Trophoblast cell (in vitro differentiated cells and primary cell): ENCODE results near the gene CBLIF.

ENCODE experiments used
- DNase-seq, 2 donors: peaks; one replicate each; pipeline ENCODE4 v3.0.0-alpha.2; 2016
- H2AFZ ChIP-seq: 2 replicates; pipeline ENCODE4 v1.6.1; 2013; ENCODE audit warnings: low read length, moderate library complexity, mild to moderate bottlenecking; ENCODE audit not compliant: insufficient read depth, poor library complexity
- H2AK5ac ChIP-seq: 2 replicates; pipeline ENCODE4 v1.6.1; 2013; ENCODE audit warnings: mild to moderate bottlenecking, low read length
- H2BK120ac ChIP-seq: 2 replicates; pipeline ENCODE4 v1.6.1; 2013; ENCODE audit warnings: low read length, mild to moderate bottlenecking, moderate library complexity; ENCODE audit not compliant: insufficient read depth, poor library complexity
- H2BK12ac ChIP-seq: 2 replicates; pipeline ENCODE4 v1.6.1; 2013; ENCODE audit warnings: mild to moderate bottlenecking, low read length, moderate library complexity
- H2BK5ac ChIP-seq: 2 replicates; pipeline ENCODE4 v1.6.1; 2013; ENCODE audit warnings: low read length, low read depth, moderate library complexity, mild to moderate bottlenecking; ENCODE audit not compliant: poor library complexity
- H3K14ac ChIP-seq: 2 replicates; pipeline ENCODE4 v1.6.1; 2013; ENCODE audit warnings: mild to moderate bottlenecking, low read length
- H3K18ac ChIP-seq: 2 replicates; pipeline ENCODE4 v1.6.1; 2013; ENCODE audit warnings: mild to moderate bottlenecking, low read length
- H3K23ac ChIP-seq: 2 replicates; pipeline ENCODE4 v1.6.1; 2013; ENCODE audit warnings: low read length
- H3K27ac ChIP-seq: 2 replicates; pipeline ENCODE4 v1.5.1; 2013; ENCODE audit warnings: low read depth, mild to moderate bottlenecking, inconsistent platforms, low read length, moderate library complexity
- H3K27me3 ChIP-seq: 2 replicates; pipeline ENCODE4 v1.6.1; 2013; ENCODE audit warnings: inconsistent platforms, mild to moderate bottlenecking, low read length, moderate library complexity; ENCODE audit not compliant: insufficient read depth
- H3K36me3 ChIP-seq, 2 experiments: 1 replicate in 1 of 2; 2 replicates in 1 of 2; pipeline ENCODE4 v1.6.1; 2013; ENCODE audit warnings: low read length in 2 of 2, mild to moderate bottlenecking in 2 of 2, moderate library complexity in 1 of 2; ENCODE audit not compliant: insufficient read depth in 2 of 2, control insufficient read depth in 1 of 2
- H3K4ac ChIP-seq: 2 replicates; pipeline ENCODE4 v1.6.1; 2013; ENCODE audit warnings: low read depth, mild to moderate bottlenecking, low read length, moderate library complexity
- H3K4me1 ChIP-seq, 2 experiments: 1 replicate in 1 of 2; 2 replicates in 1 of 2; pipeline ENCODE4 v1.6.1; 2013; ENCODE audit warnings: low read length in 2 of 2, mild to moderate bottlenecking in 2 of 2, moderate library complexity in 1 of 2; ENCODE audit not compliant: insufficient read depth in 2 of 2, control insufficient read depth in 1 of 2
- H3K4me2 ChIP-seq: 2 replicates; pipeline ENCODE4 v1.6.1; 2013; ENCODE audit warnings: inconsistent platforms, mild to moderate bottlenecking, low read length, moderate library complexity
- H3K4me3 ChIP-seq: 2 replicates; pipeline ENCODE4 v1.5.1; 2013; ENCODE audit warnings: mild to moderate bottlenecking, low read depth, low read length, inconsistent platforms
- H3K79me1 ChIP-seq: one replicate; pipeline ENCODE4 v1.6.1; 2013; ENCODE audit warnings: low read length
- H3K79me2 ChIP-seq: 2 replicates; pipeline ENCODE4 v1.6.1; 2013; ENCODE audit warnings: low read length, mild to moderate bottlenecking; ENCODE audit not compliant: control insufficient read depth, insufficient read depth, poor library complexity
- H3K9ac ChIP-seq: 2 replicates; pipeline ENCODE4 v1.6.1; 2013; ENCODE audit warnings: mild to moderate bottlenecking, low read length
- H3K9me3 ChIP-seq: 2 replicates; pipeline ENCODE4 v1.6.1; 2013; ENCODE audit warnings: low read depth, mild to moderate bottlenecking, control low read depth, inconsistent platforms, low read length; ENCODE audit not compliant: insufficient read depth
- H4K12ac ChIP-seq: 2 replicates; pipeline ENCODE4 v1.6.1; 2013; ENCODE audit warnings: low read depth, mild to moderate bottlenecking, low read length, moderate library complexity
- H4K8ac ChIP-seq: 2 replicates; pipeline ENCODE4 v1.6.1; 2013; ENCODE audit warnings: low read depth, mild to moderate bottlenecking, low read length, moderate library complexity
- H4K91ac ChIP-seq: one replicate; pipeline ENCODE4 v1.6.1; 2013; ENCODE audit warnings: low read depth, mild to moderate bottlenecking, low read length, moderate library complexity
- WGBS: extraction: QIAGEN DNeasy Blood & Tissue Kit; methylation state at CpG from one replicate; pipeline ENCODE4 v1.1.7; 2013; ENCODE audit warnings: missing lambda C conversion rate; ENCODE audit not compliant: insufficient read length, insufficient coverage; ENCODE audit errors: extremely low coverage; 5-methylcytosine and 5-hydroxymethylcytosine counted together

CBLIF gene

DNA sequence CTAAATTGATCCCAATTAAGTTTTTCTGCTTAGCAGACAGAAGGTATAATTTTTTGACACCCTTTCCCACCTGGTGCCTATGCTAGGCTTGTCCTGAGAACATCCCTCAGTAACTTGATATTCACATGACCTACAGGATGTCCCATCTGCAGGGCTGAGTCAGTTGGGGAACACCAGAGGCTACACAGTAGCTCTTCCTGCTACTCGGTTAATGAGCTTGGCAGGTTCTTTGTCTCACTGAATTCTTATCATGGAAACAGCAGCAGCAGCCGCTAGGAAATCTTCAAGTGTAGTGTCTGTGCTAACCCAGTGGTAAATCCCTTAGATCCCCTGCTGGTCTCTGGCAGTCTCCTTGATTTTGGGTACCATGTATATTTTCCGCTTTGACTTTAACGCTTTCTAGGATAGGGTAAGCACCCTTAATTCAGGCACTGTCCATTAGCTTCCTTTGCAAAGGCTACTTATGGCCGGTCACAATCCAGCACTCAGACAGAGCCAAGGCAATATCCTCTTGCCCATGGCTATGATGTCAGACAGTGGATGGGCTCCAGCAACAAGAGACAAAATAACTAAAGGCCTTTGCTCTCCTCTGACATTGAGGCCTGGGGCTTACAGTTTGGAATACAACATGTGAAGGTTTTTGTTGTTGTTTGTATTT lies 43.2 kb downstream of the CBLIF start:
- Histone ChIP-seq H2BK12ac (no peak overlapping the region), H3K4me3 (no peak overlapping the region), H3K14ac (no peak overlapping the region), H3K23ac (no peak overlapping the region), H4K8ac (no peak overlapping the region), H3K79me2 (no peaks in the 10 kb centered on the region), H3K4me1 (no peaks in the 10 kb centered on the region), H4K12ac (no peak overlapping the region), H3K36me3 (peaks cover 16 to 49% of the 10 kb centered on the region in 2 experiments), H2AFZ (no peak overlapping the region), H4K91ac (no peak overlapping the region), H2BK5ac (no peak overlapping the region), H3K79me1 (no peaks in the 10 kb centered on the region), H3K9me3 (no peaks in the 10 kb centered on the region), H3K4ac (no peak overlapping the region), H3K27me3 (no peaks in the 10 kb centered on the region), H3K27ac (no peak overlapping the region), H3K4me2 (no peak overlapping the region), H3K9ac (no peak overlapping the region), H2AK5ac (no peak overlapping the region), H3K18ac (no peak overlapping the region), H2BK120ac (no peak overlapping the region)
- no peak for DNase-seq
- WGBS: no CpG with 5 or more reads among the region's 5 CpGs

- H3K14ac ChIP-seq: no peak overlapping the region
Measured at GRCh38 chr11:59801160-59801706, 44.1 kb downstream of the CBLIF start.

DNA sequence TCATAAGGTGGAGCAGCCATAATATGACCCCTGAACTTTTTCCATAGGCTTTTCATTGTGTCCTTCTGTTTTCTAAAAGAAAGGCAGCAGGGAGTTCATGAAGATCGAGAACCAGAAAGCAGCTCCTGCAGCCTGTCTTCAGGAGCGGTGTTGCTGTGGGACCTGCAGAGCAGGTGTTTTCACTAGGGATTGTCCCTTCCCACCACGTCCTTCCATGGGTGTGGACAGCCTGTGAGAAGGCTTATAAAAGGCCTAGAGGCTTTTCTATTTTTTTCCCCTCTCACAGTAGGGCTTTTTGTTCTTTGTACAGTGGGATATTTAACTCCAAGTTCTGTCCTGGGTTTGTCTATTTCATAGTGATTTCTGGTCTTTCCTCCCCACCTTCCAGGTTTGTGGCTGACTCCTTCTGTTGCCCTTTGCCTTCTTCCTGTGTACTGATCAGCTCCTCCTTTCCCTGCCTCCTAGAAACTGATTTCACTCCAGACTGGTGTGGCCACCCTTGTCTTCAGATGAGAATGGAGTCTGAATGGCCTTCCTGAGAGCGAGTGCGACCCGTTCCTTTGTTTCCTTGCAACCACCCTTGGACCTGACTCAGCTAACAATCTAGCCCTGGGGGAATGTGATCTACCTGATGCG lies 44.8 kb downstream of the CBLIF start:
- H4K12ac ChIP-seq: no peak overlapping the region
- no peak overlapping the region for H3K4me3 ChIP-seq
- no peak overlapping the region for H3K4ac ChIP-seq
- peaks cover 16 to 50% of the 10 kb centered on the region in 2 experiments for H3K36me3 ChIP-seq
- DNase-seq: no peak
- H4K8ac ChIP-seq: no peak overlapping the region
- no CpG with 5 or more reads among the region's 7 CpGs for WGBS
- H2BK120ac ChIP-seq: no peak overlapping the region
- no peak overlapping the region for H3K23ac ChIP-seq
- no peak overlapping the region for H3K4me2 ChIP-seq
- no peak overlapping the region for H3K27ac ChIP-seq
- H3K79me1 ChIP-seq: no peaks in the 10 kb centered on the region
- no peaks in the 10 kb centered on the region for H3K27me3 ChIP-seq
- H3K18ac ChIP-seq: no peak overlapping the region
- no peaks in the 10 kb centered on the region for H3K79me2 ChIP-seq
- H3K9me3 ChIP-seq: peaks cover 2% of the 10 kb centered on the region
- no peak overlapping the region for H3K14ac ChIP-seq
- H2AK5ac ChIP-seq: no peak overlapping the region
- no peak overlapping the region for H2AFZ ChIP-seq
- H2BK12ac ChIP-seq: no peak overlapping the region
- no peaks in the 10 kb centered on the region for H3K4me1 ChIP-seq
- H3K9ac ChIP-seq: no peak overlapping the region
- no peak overlapping the region for H4K91ac ChIP-seq
- no peak overlapping the region for H2BK5ac ChIP-seq

More at GRCh38 chr11:59801160-59801706, 44.1 kb downstream of the CBLIF start:
- DNase-seq: no peak
- Histone ChIP-seq H3K36me3 (peaks cover 11 to 45% of the 10 kb centered on the region in 2 experiments), H4K91ac (no peak overlapping the region), H3K79me2 (no peaks in the 10 kb centered on the region), H2BK120ac (no peak overlapping the region), H2BK12ac (no peak overlapping the region), H3K9me3 (no peaks in the 10 kb centered on the region), H3K4me2 (no peak overlapping the region), H2BK5ac (no peak overlapping the region), H4K8ac (no peak overlapping the region), H3K4me1 (no peaks in the 10 kb centered on the region), H3K9ac (no peak overlapping the region), H4K12ac (no peak overlapping the region), H3K23ac (no peak overlapping the region), H3K18ac (no peak overlapping the region), H3K27ac (no peak overlapping the region), H3K4me3 (no peak overlapping the region), H3K27me3 (no peaks in the 10 kb centered on the region), H2AK5ac (no peak overlapping the region), H3K4ac (no peak overlapping the region), H3K79me1 (no peaks in the 10 kb centered on the region), H2AFZ (no peak overlapping the region)
- no CpG with 5 or more reads among the region's 2 CpGs for WGBS

- H2BK12ac ChIP-seq: no peak overlapping the region
- no peak overlapping the region for H4K8ac ChIP-seq
- no peak overlapping the region for H3K4ac ChIP-seq
- H3K23ac ChIP-seq: no peak overlapping the region
- H3K79me2 ChIP-seq: peaks cover 2% of the 10 kb centered on the region
- no peak overlapping the region for H3K18ac ChIP-seq
- WGBS: no CpG with 5 or more reads among the region's 3 CpGs
- H4K12ac ChIP-seq: no peak overlapping the region
- H3K27ac ChIP-seq: no peak overlapping the region
- DNase-seq: no peak
- peaks cover 36 to 57% of the 10 kb centered on the region in 2 experiments for H3K36me3 ChIP-seq
- no peak overlapping the region for H2AK5ac ChIP-seq
- no peak overlapping the region for H3K9ac ChIP-seq
- no peak overlapping the region for H4K91ac ChIP-seq
- H3K9me3 ChIP-seq: peaks cover 4% of the 10 kb centered on the region
- no peak overlapping the region for H2BK5ac ChIP-seq
- H3K27me3 ChIP-seq: no peaks in the 10 kb centered on the region
- no peak overlapping the region for H3K14ac ChIP-seq
- no peak overlapping the region for H3K4me2 ChIP-seq
- H3K4me1 ChIP-seq: peaks cover 12 to 19% of the 10 kb centered on the region in 2 experiments
- H2AFZ ChIP-seq: no peak overlapping the region
- H2BK120ac ChIP-seq: no peak overlapping the region
- H3K79me1 ChIP-seq: peaks cover 3% of the 10 kb centered on the region
- H3K4me3 ChIP-seq: no peak overlapping the region
Measured at GRCh38 chr11:59794417-59794816, 50.9 kb downstream of the CBLIF start.
